Fibroblast of upper back skin (primary cell): ENCODE data around the gene GTF3A.
A peak's percentile ranks its signal among the peaks of the same experiment; 100 is the strongest.

ENCODE experiments used
- DNase-seq: peaks from one replicate; pipeline ENCODE4 v3.0.0-alpha.2; 2013

Gene GTF3A

DNA sequence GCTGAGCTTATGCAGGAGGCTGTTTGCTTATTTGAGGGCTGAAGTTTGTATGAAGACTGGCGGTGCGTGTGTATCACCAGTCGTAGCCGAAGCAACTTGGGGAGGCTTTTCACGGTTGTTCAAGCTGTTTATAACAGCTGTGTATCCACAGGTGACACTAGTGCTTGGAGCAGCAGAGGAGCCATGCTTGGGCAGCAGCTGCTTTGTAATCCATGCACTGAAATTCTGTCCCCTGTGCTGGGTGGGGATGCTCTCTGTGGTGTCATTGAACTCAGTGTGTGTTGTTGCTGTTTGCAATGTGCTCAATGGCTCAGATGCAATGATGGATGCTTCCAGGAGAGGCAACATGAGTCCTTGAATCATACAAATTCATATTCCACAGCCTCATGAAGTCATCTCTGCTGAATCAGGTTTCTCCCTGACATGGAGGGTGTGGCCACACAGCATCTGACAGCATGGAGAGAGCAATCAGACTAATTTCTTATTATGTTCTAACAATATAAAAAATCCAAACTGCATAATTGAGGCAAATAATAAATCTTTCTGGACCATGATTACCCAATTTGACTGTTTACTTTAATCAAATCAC lies 18.8 kb upstream of the GTF3A start:
- no peak for DNase-seq

DNA sequence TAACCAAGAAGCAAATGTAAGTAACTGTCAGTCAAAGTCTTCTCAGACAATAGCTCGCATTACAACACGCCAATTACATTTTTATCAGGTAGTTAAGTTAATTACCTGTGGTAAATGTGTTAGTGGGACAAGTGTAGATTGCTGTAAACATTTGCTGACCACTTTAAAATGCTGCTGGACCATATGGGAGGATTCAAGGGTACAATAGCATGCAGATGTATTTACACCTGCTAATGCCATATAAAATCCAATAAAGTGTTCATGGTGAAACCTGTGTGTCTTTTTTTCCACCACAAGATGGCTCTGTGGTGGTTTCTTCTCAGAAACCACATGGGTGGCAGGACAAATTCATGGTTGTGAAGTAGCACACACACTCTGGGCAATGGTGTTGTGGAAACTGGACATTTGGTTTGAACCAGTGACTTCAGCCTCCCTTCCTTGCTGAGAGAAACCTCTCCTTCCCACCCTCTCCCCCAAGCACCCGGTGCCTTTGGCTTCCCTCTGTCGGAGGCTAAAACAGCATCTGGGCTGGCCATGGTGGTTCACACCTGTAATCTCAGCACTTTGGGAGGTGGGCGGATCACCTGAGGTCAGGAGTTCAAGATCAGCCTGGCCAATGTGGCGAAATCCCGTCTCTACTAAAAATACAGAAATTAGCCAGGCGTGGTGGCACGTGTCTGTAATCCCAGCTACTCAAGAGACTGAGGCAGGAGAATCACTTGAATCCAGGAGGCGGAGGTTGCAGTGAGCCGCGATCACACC lies 18.1 kb upstream of the GTF3A start:
- peak; percentile 28 for DNase-seq

DNA sequence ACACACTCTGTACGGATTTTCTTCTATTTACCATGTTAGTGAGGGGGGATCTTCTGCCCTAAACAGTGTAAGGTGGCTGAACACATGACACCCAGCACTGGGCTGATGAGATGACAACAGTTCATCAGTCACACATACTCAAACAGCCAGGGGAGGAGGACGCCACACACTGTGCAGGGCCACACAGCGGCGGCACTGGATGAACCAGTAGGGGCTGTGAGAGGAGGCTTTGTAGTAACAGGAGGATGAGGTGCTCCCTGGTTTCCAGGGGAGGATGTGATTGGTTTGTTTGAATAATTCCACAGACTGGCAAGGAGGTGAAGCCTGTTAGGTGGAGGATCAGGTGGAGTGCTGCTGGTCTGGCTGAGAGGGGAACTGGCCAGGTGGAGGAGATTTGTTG lies 16.3 kb upstream of the GTF3A start:
- DNase-seq = no peak

DNA sequence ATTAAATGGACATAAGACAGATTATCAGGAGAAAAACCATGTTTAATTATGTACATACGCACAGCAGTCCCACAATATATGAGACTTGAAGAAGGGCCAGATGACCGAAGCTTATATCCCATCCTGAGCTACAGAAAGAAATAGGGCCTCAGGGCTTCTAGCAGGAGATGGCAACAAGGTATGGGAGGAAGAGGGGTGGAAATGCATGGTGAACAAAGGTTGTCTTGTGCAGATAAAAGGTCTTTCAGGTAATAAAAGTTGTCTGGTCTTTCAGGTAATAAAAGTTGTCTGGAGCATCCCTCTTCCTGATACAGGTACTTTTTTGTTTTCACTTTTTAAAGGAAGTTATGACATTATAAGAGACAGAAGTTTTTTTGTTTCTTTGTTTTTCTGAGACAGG lies 15.4 kb upstream of the GTF3A start:
- no peak for DNase-seq

DNA sequence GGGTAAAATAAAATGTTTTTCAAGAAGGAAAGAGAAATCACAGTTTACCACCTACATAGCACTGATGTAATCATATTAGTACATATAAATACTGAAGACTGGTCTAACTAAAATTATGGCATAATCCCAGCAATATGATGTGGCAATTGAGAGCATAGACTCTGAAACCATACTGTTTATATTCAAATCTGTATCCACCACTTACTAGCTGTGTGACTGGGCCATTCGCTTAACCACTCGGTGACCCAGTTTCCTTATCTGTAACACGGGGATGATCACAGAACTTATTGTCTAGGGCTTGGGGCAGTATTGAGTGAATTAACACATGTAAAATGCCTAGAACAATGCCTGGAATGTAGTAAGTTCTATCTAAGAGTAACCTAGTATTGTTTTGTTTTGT lies 13.1 kb upstream of the GTF3A start:
- no peak for DNase-seq

DNA sequence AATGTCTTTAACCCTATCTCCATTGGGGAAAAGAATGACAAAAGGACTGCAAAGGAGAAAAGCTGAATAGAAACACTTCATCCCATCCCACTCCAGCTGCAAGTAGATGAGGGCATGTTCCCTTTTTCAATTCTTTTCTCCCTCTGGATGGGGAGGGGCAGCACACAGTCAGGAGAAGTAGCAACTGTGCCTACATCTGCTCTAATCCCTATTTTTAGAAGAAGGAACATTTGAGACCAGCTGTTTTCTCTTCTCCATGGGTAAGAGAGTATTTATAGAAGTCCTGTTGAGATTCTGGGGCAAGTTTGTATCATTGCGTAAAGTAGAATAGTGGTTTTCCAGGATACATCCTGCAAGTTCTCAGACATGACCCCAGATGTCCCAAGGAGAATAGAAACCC lies 9.3 kb upstream of the GTF3A start:
- DNase-seq = no peak

DNA sequence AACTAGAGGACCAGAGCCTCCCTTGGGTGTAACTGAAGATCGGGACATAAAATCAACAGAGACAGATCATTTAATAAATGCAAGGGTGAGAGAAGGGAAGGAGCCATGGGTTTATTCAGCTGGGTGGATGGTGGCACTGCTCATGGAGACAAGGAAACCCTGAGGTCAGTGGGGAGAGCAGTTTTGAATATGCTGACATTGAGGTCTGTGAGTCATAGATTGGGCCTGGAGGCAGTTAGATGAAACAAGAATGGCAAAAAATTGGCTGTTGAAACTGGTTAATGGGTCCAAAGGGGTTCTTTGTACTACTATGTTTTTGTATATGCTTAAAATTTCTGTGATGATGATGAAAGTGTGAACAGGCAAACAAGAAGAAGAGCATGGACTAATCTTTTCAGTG lies 5.1 kb upstream of the GTF3A start:
- no peak for DNase-seq

DNA sequence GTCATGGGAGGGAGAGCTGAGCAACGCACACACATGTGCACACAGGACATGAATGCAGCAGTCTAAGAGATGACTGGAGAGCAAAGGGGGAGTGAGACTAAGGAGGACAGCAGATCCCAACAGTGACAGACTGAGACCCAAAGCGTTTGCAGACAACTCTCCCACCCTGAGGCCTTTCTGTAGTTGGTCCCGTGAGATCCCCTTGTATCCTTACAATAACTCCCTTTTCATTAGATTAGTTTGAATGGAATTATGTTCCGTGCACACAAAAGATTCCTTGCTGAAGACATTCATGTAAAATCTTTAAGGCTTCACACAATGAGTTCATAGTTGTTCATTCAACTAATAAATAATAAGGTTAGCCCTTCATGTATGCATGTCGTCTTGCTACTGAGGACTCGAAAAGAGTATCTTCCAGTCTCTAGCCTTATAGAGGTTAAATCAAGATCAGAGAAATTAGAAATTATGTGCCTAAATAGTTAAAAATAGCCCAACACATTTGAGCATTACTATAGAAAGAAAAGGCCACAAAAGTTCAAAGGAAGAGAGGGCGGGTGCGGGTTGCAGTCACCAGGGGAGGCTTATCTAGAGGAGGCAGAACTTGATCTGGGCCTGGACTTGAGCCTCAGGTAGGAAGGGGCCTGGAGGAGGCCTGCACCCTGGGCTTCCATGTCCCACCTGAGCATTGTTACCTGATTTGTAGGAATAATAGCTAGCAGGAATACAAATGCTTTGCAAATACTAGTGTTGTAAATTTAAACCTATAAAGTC lies 3.1 kb upstream of the GTF3A start:
- DNase-seq = no peak

DNA sequence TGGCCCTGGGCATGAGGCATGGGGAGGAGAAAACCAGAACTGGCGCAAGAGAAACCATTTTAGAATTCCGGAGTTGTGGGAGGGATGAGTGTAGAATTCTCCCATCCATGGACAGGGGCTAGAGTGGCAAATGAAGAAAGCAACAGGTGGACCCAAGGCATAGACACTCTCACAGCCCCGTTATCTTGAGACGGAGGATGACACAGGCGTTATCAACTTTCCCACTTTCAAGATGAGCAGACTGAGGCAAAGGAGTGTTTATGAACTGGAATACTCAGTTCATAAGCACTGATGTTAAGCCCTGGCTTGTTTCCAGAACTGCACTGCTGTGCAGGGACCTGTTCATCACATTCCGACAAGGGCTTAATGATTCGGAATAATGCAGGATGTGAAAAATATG lies 1.1 kb upstream of the GTF3A start:
- no peak for DNase-seq

DNA sequence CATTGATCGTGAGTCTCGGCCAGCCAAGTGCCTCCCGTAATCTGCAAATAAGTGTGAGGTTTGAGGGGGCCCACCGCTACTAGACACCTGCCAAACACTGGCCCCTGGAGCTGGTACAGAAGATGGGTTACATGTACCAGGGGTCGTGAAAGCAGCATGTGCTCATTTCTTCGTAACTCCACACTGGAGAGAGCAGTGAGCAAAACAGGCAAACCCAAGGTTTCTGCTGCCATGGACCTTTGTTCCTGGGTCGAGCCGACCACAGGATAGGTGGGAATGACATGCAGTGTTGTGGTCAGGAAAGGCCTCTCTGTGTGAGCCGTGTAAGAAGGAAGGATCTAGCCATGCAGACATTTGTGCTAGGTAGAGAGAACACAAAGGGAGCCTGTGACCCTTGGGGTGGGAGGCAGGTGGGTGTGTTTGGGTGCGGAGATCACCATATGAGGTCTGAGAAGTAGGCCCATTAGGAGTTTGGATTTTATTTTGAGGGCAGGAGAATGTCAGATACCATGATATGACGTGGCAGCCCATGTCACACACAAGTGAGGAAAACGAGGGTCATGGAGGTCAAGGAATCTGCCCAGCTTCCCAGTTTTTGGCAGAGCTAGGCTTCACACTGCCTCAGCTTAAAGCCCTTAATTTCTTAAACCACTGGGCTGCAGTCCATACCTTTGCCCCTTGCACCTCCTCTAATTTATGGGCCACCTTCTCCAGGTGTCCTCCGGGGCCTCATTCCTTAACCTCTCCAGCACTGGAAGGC lies 919 bp downstream of the GTF3A start:
- no peak for DNase-seq

DNA sequence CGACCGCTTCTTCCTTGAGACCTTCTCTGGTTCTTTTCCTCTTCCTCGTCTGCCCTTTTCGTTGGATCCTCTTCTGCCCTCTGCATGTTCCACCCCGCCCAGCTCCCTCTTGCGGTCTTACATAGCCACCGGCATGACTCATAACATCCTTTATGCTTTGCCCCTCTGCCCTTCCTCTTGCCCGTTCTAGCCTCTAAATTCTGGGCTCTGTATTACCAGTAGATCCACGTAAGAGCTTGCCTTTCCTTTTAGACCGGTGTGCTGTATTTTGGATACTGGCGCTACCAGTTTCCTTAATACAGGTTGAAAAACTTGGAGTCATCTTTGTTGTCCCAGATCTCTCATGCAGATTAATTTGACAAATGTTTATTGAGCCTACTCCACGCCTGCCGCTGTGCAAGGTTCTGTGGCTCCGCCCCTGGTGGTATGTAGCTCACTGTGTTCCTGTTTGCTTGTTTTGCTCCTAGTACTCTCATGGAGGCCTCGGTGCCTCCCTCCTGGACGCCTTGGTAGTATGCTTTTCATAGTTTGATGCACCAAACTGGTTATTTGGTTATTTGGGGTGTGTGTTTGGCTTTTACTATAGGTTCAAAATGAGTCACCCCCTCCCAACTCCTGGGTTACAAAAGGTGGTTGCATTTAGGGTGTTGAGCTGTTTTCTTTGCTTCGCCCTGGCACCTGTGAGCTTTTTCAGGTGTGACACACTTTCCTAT lies 1.7 kb downstream of the GTF3A start:
- DNase-seq = peak; percentile 65

DNA sequence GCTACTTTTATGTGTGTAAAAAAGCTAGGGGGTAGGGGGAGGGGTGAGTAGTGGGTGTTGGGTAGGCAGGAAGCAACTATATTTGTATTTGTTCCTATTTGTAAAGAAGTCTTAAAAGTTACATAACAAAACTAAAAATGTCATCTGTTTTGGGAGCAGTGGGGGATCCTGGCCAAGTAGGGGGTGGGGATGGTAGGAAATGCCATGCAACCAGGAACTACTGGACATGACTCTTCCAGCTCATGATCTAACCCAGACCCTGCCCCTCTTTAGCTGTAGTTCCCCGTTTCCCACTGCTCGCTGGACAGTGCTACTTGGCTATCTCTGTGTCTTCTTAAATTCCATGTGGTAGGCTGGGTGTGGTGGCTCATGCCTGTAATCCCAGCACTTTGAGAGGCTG lies 3.2 kb downstream of the GTF3A start:
- DNase-seq = no peak

DNA sequence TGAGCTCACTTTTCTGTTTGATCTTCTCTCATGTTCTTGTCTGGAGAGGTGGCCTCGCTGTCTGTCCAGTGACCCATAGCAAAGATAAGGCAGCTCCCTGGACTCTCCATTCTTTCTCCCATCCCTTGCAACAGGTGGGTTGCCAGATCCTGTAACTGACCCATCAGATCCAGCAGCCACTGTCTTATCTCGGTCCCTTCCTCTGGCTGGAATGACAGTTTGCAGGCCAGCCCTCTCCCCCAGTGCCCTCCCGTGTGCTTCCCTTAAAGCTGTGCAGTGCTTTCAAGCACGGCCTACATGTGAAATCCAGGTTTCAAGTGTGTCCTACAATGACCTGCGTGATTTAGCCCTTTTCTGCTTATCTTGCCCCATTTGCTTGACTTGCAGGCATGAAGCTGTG lies 3.7 kb downstream of the GTF3A start:
- no peak for DNase-seq

DNA sequence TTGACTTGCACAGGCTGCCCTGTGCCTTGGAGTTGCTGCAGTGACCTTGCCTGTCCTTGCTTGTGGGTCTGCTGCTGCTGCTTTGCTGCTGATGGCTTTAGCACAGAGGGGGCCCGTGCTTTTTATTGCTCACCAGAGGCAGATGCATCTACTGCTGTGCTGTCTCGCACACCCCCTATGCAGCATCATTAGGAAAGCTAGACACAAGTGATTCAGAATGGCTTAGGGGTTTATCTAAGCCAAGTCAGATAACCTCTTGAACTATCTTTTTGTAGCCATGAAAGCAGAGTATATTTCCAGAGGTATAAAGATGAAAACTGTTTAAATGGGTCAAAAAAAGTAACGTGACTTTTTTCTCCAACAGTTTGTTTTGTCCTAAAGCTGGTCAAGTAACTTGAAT lies 7.8 kb downstream of the GTF3A start:
- no peak for DNase-seq

DNA sequence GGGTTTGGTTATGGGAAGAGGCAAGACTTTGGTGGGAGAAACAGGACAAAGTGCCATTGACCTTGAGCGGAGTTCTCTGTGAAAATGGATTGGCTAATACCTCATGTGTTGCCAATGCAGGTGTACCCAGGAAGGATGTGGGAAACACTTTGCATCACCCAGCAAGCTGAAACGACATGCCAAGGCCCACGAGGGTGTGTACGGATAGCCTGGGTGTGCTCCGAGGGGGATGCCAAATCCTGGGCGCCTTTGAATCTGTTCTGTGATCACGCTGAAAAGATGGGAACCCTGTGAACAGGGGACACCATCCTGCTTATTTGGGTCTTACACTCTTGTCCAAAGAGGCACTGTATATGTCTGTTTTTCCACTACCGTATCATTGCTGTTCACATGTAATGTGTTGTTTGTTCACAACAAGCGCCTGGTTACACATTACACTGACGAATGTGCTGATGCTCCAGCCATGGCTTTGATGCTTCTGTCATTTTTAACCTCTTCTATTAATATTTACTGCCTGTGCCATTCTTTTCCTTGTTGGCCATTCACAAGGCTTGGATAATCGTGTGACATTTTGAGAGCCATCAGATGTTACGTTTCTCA lies 8.3 kb downstream of the GTF3A start:
- DNase-seq = no peak

DNA sequence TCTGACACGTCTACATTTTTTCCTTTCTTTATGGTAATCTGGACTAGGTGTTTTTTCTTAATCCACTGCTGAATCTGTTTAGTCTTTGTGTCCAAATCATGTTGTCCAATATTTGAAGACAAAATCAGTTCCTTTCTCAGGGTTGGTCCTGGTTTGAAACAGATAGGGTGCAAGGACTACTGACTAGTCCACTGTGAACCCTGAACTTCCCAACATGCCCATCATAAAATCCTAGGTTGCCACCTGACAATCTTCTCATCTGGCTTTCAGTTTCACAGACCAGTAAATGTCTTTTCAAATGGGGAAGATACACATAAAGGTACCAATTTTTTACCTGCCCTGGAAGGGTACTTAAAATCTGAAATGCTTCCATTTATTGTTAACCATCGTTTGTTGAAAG lies 12.7 kb downstream of the GTF3A start:
- no peak for DNase-seq

DNA sequence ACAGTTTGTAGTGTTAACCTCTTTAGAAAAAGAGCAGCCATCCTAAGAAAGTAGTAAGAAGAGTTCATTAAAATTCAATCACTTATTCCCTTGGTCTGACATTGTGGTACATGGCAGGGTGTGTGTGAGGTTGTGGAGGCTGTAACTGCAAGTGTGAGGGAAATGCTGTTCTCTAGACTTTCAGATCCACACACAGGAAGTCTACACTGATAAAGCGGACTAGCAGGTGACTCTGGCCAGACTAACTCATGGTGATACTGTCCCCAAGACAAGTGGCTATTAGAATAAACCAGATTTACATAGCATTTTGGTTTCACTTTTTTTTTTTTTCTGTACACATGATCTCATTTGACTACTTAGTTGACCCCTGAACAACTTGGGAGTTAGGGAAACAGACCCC lies 16.0 kb downstream of the GTF3A start:
- no peak for DNase-seq

DNA sequence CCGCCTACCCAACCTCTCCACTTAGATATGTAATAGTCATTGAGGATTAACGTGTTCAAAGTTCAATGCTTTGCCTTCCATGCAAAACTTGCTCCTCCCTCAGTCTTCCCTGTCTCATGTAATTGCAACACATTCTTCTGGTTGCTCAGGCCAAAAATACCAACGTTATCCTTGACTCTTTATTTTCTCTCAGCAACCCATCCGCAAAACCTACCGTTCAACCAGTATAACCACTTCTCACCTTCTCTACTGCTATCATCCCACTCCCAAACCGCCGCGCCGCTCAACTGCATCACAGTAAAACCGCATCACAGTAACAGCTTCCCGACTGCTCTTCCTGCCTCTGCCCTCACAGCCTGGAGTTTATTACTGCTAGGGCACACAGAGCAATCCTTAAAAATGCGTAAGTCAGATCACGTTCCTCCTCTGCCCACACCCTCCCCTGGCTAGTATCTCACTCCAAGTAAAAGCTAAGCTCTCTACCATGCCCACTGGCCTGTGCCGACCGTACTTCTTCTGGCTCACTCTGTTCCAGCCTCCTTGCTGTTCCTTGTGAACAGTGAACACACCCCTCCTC lies 17.7 kb downstream of the GTF3A start:
- DNase-seq = no peak

DNA sequence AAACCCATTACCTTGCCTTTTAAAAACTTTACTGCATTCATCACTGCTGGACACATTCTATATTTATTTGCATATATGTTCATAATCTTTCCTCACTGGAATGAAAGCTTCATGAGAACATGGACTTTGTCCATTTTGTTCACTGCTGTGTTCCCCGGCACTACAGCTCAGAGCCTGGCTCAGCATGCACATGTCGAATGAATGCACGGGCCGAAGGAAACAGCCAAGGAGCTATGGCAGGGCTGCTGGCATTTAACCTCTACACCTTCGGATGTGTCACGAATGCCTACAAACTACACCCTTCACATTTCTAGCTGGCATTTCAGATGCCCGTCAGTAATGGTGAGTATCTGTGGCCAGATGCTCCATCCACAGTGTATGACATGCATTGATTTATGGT lies 18.4 kb downstream of the GTF3A start:
- no peak for DNase-seq

DNA sequence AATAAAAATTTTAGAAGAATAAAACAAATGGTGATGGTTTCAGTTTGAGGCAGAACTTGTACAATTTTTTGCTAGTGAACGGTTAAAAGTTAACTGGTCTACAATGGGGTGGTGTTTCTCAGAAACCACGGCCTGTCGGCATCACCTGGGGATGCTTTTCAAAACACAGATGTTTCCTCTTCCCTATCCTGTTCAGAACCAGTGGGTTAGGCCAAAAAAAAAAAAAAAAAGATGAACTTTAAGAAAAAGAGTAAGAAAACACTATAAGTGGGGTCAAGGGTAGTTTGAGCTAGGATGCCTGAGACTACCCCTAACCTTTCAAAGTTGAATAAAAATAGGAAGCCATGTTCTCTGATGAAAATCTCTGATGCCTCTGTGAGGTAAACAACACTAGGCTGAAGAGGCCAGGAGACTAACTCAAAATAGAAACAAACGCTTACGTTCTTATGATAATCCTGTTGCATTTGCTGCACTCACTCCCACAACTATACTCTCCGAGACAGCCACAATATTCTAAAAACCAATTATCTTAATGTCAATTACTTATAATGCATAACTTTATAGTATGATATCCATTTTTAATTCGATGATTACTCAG lies 22.7 kb downstream of the GTF3A start:
- no peak for DNase-seq

DNA sequence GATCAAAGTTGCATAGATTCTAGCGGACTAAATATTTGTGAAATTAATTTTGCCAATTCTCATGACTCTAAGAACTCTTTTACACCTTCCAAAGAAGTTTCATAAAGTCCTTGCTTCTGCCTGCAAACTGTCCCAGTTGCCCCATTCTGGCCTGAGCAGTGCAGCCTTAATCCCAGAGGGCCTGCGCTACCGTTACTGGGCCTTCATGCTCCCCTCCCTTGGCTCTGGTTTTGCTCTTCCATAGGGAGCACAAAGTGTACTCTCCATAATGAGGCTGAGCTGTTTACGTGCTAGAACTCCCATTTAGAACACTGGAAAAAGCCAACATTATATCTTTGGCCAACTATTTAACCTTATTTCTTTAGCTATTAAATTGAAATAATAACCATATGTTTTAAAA lies 23.9 kb downstream of the GTF3A start:
- no peak for DNase-seq
